Measurements from ENCODE around the gene IL17F. TPM values are rescaled to one million over a fixed set of nuclear protein-coding genes. Genes with fewer than 3 reads are reported as not detected.

IL17F gene
- total RNA-seq, 1 donor from 2014 or later: not detected

GRCh38 chr6:52253494-52253893, 9.2 kb upstream of the IL17F start:
- ATAC-seq (ENCODE audit: poor library complexity) (no peak), DNase-seq (no peak)
- intact Hi-C loops (cut with DNase I): no loop called here

DNA sequence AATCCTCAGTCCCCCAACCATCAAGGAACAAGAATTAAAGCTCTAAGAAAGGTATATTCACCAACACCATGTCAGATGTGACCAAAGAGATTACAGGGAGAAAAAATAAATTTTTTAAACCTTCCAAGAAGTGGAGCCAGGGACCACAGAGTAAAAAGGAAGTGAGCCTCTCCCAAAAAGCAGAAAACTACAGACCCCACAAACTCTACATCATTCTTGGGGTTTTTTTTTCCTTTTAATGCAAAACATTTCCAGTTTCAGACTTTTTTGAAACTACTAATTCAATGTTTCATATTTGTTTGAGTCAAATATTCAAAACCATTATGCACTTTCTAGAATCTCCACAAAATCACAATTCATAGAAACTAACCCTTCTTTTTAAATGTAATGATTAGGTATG, 6.8 kb upstream of the IL17F start:
- ATAC-seq (ENCODE audit: poor library complexity) (no peak), DNase-seq (no peak)
- intact Hi-C loops (cut with DNase I): no loop called here

DNA sequence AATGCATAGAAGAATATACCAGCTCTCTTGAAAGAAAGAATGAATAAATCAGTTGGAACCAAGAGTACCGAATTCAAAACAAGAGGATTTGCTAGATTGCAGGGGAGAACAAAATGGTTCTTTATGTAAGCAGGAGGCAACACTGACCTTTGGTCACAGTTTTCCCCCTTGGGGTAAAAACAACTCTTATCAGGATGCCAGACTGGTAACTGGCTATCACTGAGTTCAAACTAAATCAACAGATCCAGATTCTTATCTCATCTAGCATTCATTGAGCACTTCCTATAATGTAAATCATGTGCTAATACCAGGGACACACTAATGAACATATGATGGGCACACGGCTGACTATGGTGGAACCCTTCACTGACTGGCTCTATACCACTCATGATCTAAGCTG, 4.8 kb upstream of the IL17F start:
- ATAC-seq (ENCODE audit: poor library complexity) (no peak), DNase-seq (no peak)
- intact Hi-C loops (cut with DNase I): no loop called here

DNA sequence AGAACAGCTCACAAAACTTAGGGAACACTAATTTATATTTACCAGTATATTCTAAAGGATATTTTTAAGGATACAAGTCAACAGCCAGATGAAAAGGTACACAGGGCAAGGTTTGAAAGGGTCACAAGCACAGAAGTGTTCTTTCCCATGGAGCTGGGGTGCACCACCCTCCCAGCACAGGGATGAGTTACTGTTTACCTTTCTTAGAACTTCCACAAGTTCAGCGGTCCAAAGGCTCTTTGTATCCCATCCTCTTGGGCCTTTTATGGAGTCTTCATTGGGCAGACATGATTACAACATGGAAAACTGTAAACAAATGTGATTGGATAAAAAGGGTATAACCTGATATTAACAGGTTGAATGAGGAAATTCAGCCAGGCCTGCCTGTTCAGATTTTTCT, 1.1 kb upstream of the IL17F start:
- intact Hi-C loops (cut with DNase I): no loop called here
- ATAC-seq (ENCODE audit: poor library complexity) (no peak), DNase-seq (no peak)

- ATAC-seq (ENCODE audit: poor library complexity) (no peak), DNase-seq (no peak)
- intact Hi-C loops (cut with DNase I): no loop called here
Observed at GRCh38 chr6:52243282-52243893, 912 bp downstream of the IL17F start.

DNA sequence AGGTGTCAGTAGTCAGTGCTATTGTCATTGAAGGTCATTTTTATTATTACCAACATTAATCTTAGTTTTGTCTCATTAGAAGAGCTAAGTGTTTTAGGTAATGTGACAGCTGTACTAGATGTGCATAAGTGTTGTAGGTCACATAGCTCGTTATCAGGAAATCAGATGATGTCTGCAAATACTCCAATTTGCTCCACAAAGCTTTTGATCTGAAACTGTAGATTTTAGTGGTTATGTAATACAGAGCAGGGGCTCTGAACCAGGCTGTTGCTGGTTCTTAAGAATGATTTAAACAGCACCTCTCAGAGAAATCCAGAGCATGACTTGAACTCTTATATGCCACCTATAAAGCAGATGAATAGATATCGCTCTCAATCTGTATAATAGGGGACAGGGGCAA, 2.5 kb downstream of the IL17F start:
- DNase-seq: no peak
- intact Hi-C loops (cut with DNase I): no loop called here
- no peak for ATAC-seq (ENCODE audit: poor library complexity)

GRCh38 chr6:52233975-52234823, 10.1 kb downstream of the IL17F start:
- intact Hi-C loops (cut with DNase I): loop anchor here (10.0 kb wide), 1 partner anchor 69 kb away; no protein-coding TSS in a partner anchor
- ATAC-seq (ENCODE audit: poor library complexity) (no peak), DNase-seq (no peak)

DNA sequence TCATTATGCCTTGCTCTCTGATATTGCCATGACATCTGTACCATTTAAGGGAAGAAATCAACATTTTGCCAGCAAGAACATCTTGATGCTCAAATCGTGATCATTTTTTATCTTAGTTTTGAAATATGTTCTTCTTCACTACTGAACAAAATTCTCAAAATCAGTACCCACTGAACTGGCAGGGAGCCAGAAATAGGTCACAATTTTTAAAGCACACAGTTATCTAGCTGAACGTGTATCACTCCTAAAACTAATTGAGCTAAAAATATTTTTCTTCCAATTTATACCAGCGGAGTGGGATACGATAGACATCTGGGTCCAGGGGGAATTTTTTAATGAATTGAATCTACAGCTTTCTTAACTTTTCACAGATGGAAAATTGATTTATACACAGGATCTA, 11.3 kb downstream of the IL17F start:
- intact Hi-C loops (cut with DNase I): loop anchor here (10.0 kb wide), 1 partner anchor 68 kb away; no protein-coding TSS in a partner anchor
- ATAC-seq (ENCODE audit: poor library complexity) (no peak), DNase-seq (no peak)

- DNase-seq: no peak
- intact Hi-C loops (cut with DNase I): loop anchor here (10.0 kb wide), 1 partner anchor 67 kb away; no protein-coding TSS in a partner anchor
- ATAC-seq (ENCODE audit: poor library complexity): no peak
Observed at GRCh38 chr6:52231406-52232127, 12.7 kb downstream of the IL17F start.

DNA sequence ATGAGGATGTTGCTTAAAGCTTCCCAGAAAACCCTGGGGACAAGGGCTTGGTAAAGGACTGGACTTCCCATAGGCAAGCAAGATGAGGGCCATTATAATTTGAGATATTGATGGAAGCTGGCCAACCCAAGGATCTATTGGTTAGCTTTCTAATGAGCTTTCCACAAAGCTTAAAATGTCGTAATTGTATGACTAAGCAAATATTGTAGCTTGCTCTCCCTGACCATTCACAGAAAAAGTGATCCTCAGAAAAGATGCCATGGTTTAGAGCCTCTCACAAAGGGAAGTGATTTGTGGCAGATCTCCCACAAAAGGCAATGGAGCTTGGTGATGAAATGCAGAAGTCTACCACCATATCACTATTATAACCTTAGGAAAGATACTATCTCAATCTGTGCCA, 13.6 kb downstream of the IL17F start:
- no peak for ATAC-seq (ENCODE audit: poor library complexity)
- intact Hi-C loops (cut with DNase I): loop anchor here (10.0 kb wide), 1 partner anchor 66 kb away; no protein-coding TSS in a partner anchor

GRCh38 chr6:52227495-52227894, 16.8 kb downstream of the IL17F start:
- intact Hi-C loops (cut with DNase I): no loop called here
- ATAC-seq (ENCODE audit: poor library complexity): no peak

More for the DNA sequence above, 13.6 kb downstream of the IL17F start:
- DNase-seq: no peak

DNA sequence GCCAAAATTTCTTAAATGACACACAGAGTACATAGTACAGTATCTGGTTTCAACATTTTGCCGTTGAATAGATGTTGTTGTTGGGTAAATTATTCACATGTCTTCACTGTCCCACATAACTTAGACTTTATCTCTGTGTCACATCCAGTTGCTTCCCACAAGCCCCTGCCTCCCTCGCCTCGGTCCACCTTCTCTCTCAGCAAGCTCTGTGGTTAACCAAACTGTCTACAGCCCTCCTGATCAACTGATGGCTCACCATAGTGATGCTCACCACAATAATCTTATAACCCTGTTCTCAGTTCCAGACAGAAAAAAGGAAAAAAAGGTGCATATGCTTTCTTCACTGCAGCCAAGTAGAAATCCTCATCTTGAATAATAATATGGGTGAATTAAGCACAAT, 23.0 kb downstream of the IL17F start:
- intact Hi-C loops (cut with DNase I): no loop called here
- ATAC-seq (ENCODE audit: poor library complexity) (no peak), DNase-seq (no peak)

More at GRCh38 chr6:52227495-52227894, 16.8 kb downstream of the IL17F start:
- no peak for DNase-seq

DNA sequence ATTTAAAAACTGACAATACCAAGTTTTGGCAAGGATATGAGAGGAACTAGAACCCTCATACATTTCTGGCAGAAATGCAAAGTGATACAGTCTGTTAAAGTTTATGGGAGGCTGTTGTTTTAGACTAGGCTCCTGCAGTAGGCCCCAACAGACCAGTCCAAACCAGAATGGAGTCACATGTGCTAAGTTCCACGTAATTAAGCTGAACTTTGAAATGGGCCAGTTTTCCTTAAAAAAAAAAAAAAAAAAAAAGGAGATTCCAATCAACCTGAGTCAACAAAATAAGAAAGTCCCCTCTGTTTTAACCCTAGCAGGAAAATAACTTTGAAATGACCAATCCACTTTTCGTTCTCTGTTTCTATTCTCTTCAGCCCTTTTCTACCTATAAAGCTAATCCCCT, 26.5 kb downstream of the IL17F start:
- DNase-seq (no peak), ATAC-seq (ENCODE audit: poor library complexity) (no peak)

GRCh38 chr6:52216932-52217575, 27.2 kb downstream of the IL17F start:
- ATAC-seq (ENCODE audit: poor library complexity) (no peak), DNase-seq (no peak)
- intact Hi-C loops (cut with DNase I): no loop called here

More for the DNA sequence above, 26.5 kb downstream of the IL17F start:
- intact Hi-C loops (cut with DNase I): no loop called here

DNA sequence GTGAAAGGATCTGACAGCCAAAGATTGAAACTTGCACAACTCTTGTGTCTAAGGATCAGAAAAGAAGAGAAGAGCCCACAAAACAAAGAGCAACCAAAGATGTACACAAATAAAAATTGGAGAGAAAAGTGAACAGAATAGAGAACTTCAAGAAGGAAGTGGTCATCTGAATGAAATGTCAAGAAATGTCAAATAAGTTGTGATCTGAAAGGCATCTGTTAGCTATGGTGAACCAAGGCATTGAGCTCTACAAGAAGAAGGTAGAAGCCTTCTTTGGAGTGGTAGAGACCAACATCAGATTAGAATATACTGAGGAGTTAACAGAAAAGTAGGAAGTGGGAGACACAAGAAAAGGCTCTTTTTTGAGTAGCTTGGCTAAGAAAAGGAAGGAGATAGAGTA, 28.5 kb downstream of the IL17F start:
- DNase-seq (no peak), ATAC-seq (ENCODE audit: poor library complexity) (no peak)
- intact Hi-C loops (cut with DNase I): no loop called here

- intact Hi-C loops (cut with DNase I): no loop called here
- ATAC-seq (ENCODE audit: poor library complexity) (no peak), DNase-seq (no peak)
Observed at GRCh38 chr6:52213127-52213526, 31.2 kb downstream of the IL17F start.

GRCh38 chr6:52210227-52210626, 34.1 kb downstream of the IL17F start:
- intact Hi-C loops (cut with DNase I): no loop called here
- DNase-seq: no peak
- ATAC-seq (ENCODE audit: poor library complexity): no peak

DNA sequence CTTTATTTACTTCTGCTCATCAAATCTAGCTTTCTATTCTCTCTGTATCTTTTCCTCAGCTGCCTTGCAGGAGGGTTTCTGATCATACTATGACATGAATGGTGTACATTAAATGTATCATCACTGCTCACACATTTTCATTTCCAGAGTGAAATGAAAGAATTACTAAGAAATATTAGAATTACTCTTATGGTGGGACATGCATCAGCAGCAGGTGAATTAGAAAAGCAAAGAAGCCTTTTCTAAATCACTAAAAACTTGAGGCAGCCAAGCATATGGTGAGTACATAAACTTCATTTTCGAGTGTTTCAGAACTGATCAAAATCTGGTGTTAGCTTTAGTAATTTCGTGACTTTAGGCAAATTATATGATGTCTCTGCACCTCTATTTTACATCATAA, 34.5 kb downstream of the IL17F start:
- no peak for ATAC-seq (ENCODE audit: poor library complexity)
- no peak for DNase-seq
- intact Hi-C loops (cut with DNase I): no loop called here

- ATAC-seq (ENCODE audit: poor library complexity): no peak
- intact Hi-C loops (cut with DNase I): no loop called here
- no peak for DNase-seq
Observed at GRCh38 chr6:52208612-52209011, 35.7 kb downstream of the IL17F start.

Measured in Right ventricle myocardium superior (tissue), 1 donor.